Sigmoid colon (tissue), 7 donors: Measurements from ENCODE around the gene FHOD3. TPM values are rescaled to one million over a fixed set of nuclear protein-coding genes. Genes with fewer than 3 reads are reported as not detected.

Experiments used
- DNase-seq: peaks from one replicate; pipeline ENCODE4 v3.0.0-alpha.2; 2019
- H3K27ac ChIP-seq, 4 donors: fragments of 200-600 bp; sonication (generic); one replicate each; pipeline ENCODE4 v1.5.1; 2016 to 2019; ENCODE audit warnings: mild to moderate bottlenecking in 1 of 4
- H3K27me3 ChIP-seq, 3 donors: fragments of 200-600 bp; sonication (generic); one replicate each; pipeline ENCODE4 v1.5.1; 2019; ENCODE audit warnings: mild to moderate bottlenecking in 1 of 3
- H3K36me3 ChIP-seq, 4 donors: fragments of 200-600 bp; sonication (generic); one replicate each; pipeline ENCODE4 v1.5.1; 2016 to 2019
- H3K4me1 ChIP-seq, 4 donors: fragments of 200-600 bp; sonication (generic); one replicate each; pipeline ENCODE4 v1.5.1; 2017 to 2019
- H3K4me3 ChIP-seq, 4 donors: fragments of 200-600 bp; sonication (generic); one replicate each; pipeline ENCODE4 v1.5.1; 2017 to 2019; ENCODE audit warnings: mild to moderate bottlenecking in 2 of 4, moderate library complexity in 1 of 4
- H3K9me3 ChIP-seq, 4 donors: fragments of 200-600 bp in 3 of 4; sonication (generic) in 3 of 4; one replicate each; pipeline versions ENCODE4 v1.5.1 to v1.6.1; 2013 to 2019
- CTCF ChIP-seq, 4 experiments: fragments of 450-650 bp in 3 of 4; fragments of 200-600 bp in 1 of 4; IDR thresholded peaks; one replicate each; pipeline ENCODE4 v1.5.1; 2016 to 2019; ENCODE audit warnings: antibody characterized with exemption in 4 of 4, mild to moderate bottlenecking in 3 of 4, moderate library complexity in 2 of 4
- EP300 ChIP-seq, 4 donors: sonication (generic); formaldehyde crosslinking; IDR thresholded peaks; one replicate each; pipeline ENCODE4 v1.6.1; 2017; ENCODE audit warnings: antibody characterized with exemption in 4 of 4
- POLR2A ChIP-seq, 2 donors: fragments of 450-650 bp; IDR thresholded peaks; one replicate each; pipeline ENCODE4 v1.6.1; 2016; ENCODE audit warnings: antibody characterized with exemption in 2 of 2, mild to moderate bottlenecking in 2 of 2, moderate library complexity in 2 of 2
- POLR2AphosphoS5 ChIP-seq, 4 donors: sonication (generic); formaldehyde crosslinking; IDR thresholded peaks; one replicate each; pipeline ENCODE4 v1.6.1; 2017; ENCODE audit warnings: antibody characterized with exemption in 4 of 4
- WGBS, 2 donors: extraction: QIAGEN DNeasy Blood & Tissue Kit; methylation state at CpG; one replicate each; pipeline ENCODE4 v1.1.7; 2013; 5-methylcytosine and 5-hydroxymethylcytosine counted together
- intact Hi-C: fragments of 100-400 bp; cut with DNase I; formaldehyde crosslinking; loops from one replicate; pipeline ENCODE4 v1.15.1; 2023
- polyA plus RNA-seq, 3 donors: library from polyadenylated mRNA; stranded (reverse); fragments of 200-250 nt; gene quantifications; one replicate each; pipeline ENCODE4 v1.2.3, GENCODE V29; 2013
- total RNA-seq, 4 donors: library from RNA; depleted of rRNA; stranded (reverse); fragments of >200 nt; gene quantifications; one replicate each; pipeline ENCODE4 v1.1.0, GENCODE V29; 2016
- donor health status: healthy with polysubstance abuse.
- donor health status: Bipolar disorder and iron deficiency.
- donor health status: healthy.

FHOD3 gene
- total and polyA plus RNA-seq, 7 donors = 1.2 to 24.9 (median 9.5) TPM

- TF ChIP-seq CTCF (IDR thresholded peaks at IDR 0.05) (no peak), POLR2AphosphoS5 (IDR thresholded peaks at IDR 0.05) (no peak), POLR2A (IDR thresholded peaks at IDR 0.05) (no peak), EP300 (IDR thresholded peaks at IDR 0.05) (no peak)
- H3K27me3 ChIP-seq = no peaks in the 10 kb centered on the region
- 81 to 83% methylated on average over 4 of the region's 4 CpGs for WGBS, 2 donors
- peak overlapping the region in 1 of 4 donors; percentile 53 for H3K27ac ChIP-seq
- intact Hi-C loops = no loop called here
- no peaks in the 10 kb centered on the region for H3K36me3 ChIP-seq
- H3K4me3 ChIP-seq = no peak overlapping the region
- H3K9me3 ChIP-seq = peaks cover 0 to 4% (median 2%) of the 10 kb centered on the region in 4 donors
- H3K4me1 ChIP-seq = no peaks in the 10 kb centered on the region
- no peak for DNase-seq
These were observed 16.6 kb downstream of the FHOD3 start for GRCh38 chr18:36314098-36314497.

- TF ChIP-seq POLR2A (IDR thresholded peaks at IDR 0.05) (no peak), POLR2AphosphoS5 (IDR thresholded peaks at IDR 0.05) (no peak), CTCF (IDR thresholded peaks at IDR 0.05) (no peak)
- Histone ChIP-seq H3K27me3 (no peaks in the 10 kb centered on the region), H3K4me3 (no peak overlapping the region), H3K9me3 (peaks cover 0 to 4% (median 2%) of the 10 kb centered on the region in 4 donors), H3K27ac (peak overlapping the region in 1 of 4 donors; percentile 53), H3K4me1 (no peaks in the 10 kb centered on the region), H3K36me3 (no peaks in the 10 kb centered on the region)
- intact Hi-C loops = no loop called here
- 43 to 59% methylated on average over 4 of the region's 4 CpGs for WGBS, 2 donors
- no peak for DNase-seq
These were observed 17.2 kb downstream of the FHOD3 start for GRCh38 chr18:36314754-36315153.

- Histone ChIP-seq H3K9me3 (peaks cover 0 to 4% (median 2%) of the 10 kb centered on the region in 4 donors), H3K36me3 (no peaks in the 10 kb centered on the region), H3K4me1 (no peaks in the 10 kb centered on the region), H3K27ac (peak overlapping the region in 1 of 4 donors; percentile 14), H3K27me3 (no peaks in the 10 kb centered on the region), H3K4me3 (no peak overlapping the region)
- WGBS, 2 donors = 85 to 93% methylated on average over 10 of the region's 10 CpGs
- intact Hi-C loops = no loop called here
- no peak for TF ChIP-seq POLR2AphosphoS5 (IDR thresholded peaks at IDR 0.05)
- TF ChIP-seq CTCF (IDR thresholded peaks at IDR 0.05) = no peak
- no peak for TF ChIP-seq EP300 (IDR thresholded peaks at IDR 0.05)
- no peak for TF ChIP-seq POLR2A (IDR thresholded peaks at IDR 0.05)
- no peak for DNase-seq
These were observed 18.2 kb downstream of the FHOD3 start for GRCh38 chr18:36315736-36316135.

GRCh38 chr18:36316246-36316645 is 18.7 kb downstream of the FHOD3 start:
- TF ChIP-seq CTCF (IDR thresholded peaks at IDR 0.05) = no peak
- no peak for TF ChIP-seq POLR2A (IDR thresholded peaks at IDR 0.05)
- TF ChIP-seq EP300 (IDR thresholded peaks at IDR 0.05) = no peak
- TF ChIP-seq POLR2AphosphoS5 (IDR thresholded peaks at IDR 0.05) = no peak
- no peak overlapping the region for H3K27ac ChIP-seq
- H3K9me3 ChIP-seq = peaks cover 0 to 4% (median 2%) of the 10 kb centered on the region in 4 donors
- WGBS, 2 donors = 91 to 95% methylated on average over 2 of the region's 2 CpGs
- DNase-seq = no peak
- H3K36me3 ChIP-seq = no peaks in the 10 kb centered on the region
- no peaks in the 10 kb centered on the region for H3K4me1 ChIP-seq
- H3K27me3 ChIP-seq = no peaks in the 10 kb centered on the region
- no peak overlapping the region for H3K4me3 ChIP-seq
- intact Hi-C loops = no loop called here
